Measurements from ENCODE around the gene DPF3. TPM values are rescaled to one million over a fixed set of nuclear protein-coding genes. Genes with fewer than 3 reads are reported as not detected.

Gene DPF3
- total RNA-seq, 3 donors from 2014 or later = 9.3 to 21.9 (median 10.9) TPM

- no peaks in the 10 kb centered on the region for H3K9me3 ChIP-seq
- intact Hi-C loops (cut with DNase I, micrococcal nuclease) = no loop called here
- DNase-seq (peak in 1 of 3 donors; percentile 70), ATAC-seq (peak; percentile 68)
- no peaks in the 10 kb centered on the region for H3K4me1 ChIP-seq (ENCODE audit: low read depth)
- no peak for TF ChIP-seq CTCF (IDR thresholded peaks at IDR 0.05)
- no peaks in the 10 kb centered on the region for H3K36me3 ChIP-seq (ENCODE audit: low read depth)
- H3K4me3 ChIP-seq = no peak overlapping the region
These were observed 179.8 kb downstream of the DPF3 start for GRCh38 chr14:72714094-72714493.

GRCh38 chr14:72711936-72712335 lies 182.0 kb downstream of the DPF3 start:
- intact Hi-C loops (cut with DNase I, micrococcal nuclease) = no loop called here
- DNase-seq = no peak

GRCh38 chr14:72709916-72710611 lies 183.8 kb downstream of the DPF3 start:
- intact Hi-C loops (cut with DNase I, micrococcal nuclease) = no loop called here
- no peaks in the 10 kb centered on the region for H3K9me3 ChIP-seq
- no peak for TF ChIP-seq CTCF (IDR thresholded peaks at IDR 0.05)
- no peaks in the 10 kb centered on the region for H3K36me3 ChIP-seq (ENCODE audit: low read depth)
- DNase-seq = no peak
- H3K4me1 ChIP-seq (ENCODE audit: low read depth) = no peaks in the 10 kb centered on the region
- H3K4me3 ChIP-seq = no peak overlapping the region
- ATAC-seq = no peak

More at GRCh38 chr14:72711936-72712335, 182.0 kb downstream of the DPF3 start:
- TF ChIP-seq CTCF (IDR thresholded peaks at IDR 0.05) = no peak
- Histone ChIP-seq H3K4me1 (ENCODE audit: low read depth) (no peaks in the 10 kb centered on the region), H3K36me3 (ENCODE audit: low read depth) (no peaks in the 10 kb centered on the region), H3K4me3 (no peak overlapping the region), H3K9me3 (no peaks in the 10 kb centered on the region)
- ATAC-seq = no peak

GRCh38 chr14:72708708-72709475 lies 185.0 kb downstream of the DPF3 start:
- Histone ChIP-seq H3K4me1 (ENCODE audit: low read depth) (no peaks in the 10 kb centered on the region), H3K9me3 (no peaks in the 10 kb centered on the region), H3K36me3 (ENCODE audit: low read depth) (no peaks in the 10 kb centered on the region), H3K4me3 (no peak overlapping the region)
- no peak for TF ChIP-seq CTCF (IDR thresholded peaks at IDR 0.05)
- DNase-seq (no peak), ATAC-seq (no peak)
- intact Hi-C loops (cut with DNase I, micrococcal nuclease) = no loop called here

- ATAC-seq (no peak), DNase-seq (no peak)
- no peaks in the 10 kb centered on the region for H3K4me1 ChIP-seq (ENCODE audit: low read depth)
- H3K4me3 ChIP-seq = no peak overlapping the region
- intact Hi-C loops (cut with DNase I, micrococcal nuclease) = no loop called here
- TF ChIP-seq CTCF (IDR thresholded peaks at IDR 0.05) = no peak
- no peaks in the 10 kb centered on the region for H3K9me3 ChIP-seq
- no peaks in the 10 kb centered on the region for H3K36me3 ChIP-seq (ENCODE audit: low read depth)
These were observed 185.7 kb downstream of the DPF3 start for GRCh38 chr14:72708222-72708621.
